CD4-positive, alpha-beta T cell treated with Interleukin-15 for 4 hours (primary cell): ENCODE data around the gene TAAR5.
"Not testable (repeated sequence)": the region's sequence is repeated elsewhere in the genome, so short reads cannot be mapped to it uniquely, and the experiment has no call there.

Experiments used
- DNase-seq: peaks from one replicate; pipeline ENCODE4 v3.0.0-alpha.2; 2020; ENCODE audit warnings: low spot score

Gene TAAR5

DNA sequence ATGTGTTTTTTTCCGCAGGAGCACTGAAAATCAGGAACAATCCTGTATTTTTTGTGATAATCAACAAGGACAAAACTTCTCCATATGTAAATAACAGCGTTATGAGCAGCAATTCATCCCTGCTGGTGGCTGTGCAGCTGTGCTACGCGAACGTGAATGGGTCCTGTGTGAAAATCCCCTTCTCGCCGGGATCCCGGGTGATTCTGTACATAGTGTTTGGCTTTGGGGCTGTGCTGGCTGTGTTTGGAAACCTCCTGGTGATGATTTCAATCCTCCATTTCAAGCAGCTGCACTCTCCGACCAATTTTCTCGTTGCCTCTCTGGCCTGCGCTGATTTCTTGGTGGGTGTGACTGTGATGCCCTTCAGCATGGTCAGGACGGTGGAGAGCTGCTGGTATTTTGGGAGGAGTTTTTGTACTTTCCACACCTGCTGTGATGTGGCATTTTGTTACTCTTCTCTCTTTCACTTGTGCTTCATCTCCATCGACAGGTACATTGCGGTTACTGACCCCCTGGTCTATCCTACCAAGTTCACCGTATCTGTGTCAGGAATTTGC is 19.2 kb downstream of the TAAR5 start, which contains the start of gene TAAR6:
TAAR6 (plus strand) TSS at position 102 of the 557 bp plus-strand sequence; CDS start at position 102, 0 bp downstream.
- no peak for DNase-seq

GRCh38 chr6:132569170-132569569 is 20.4 kb downstream of the TAAR5 start:
- DNase-seq, result no peak

DNA sequence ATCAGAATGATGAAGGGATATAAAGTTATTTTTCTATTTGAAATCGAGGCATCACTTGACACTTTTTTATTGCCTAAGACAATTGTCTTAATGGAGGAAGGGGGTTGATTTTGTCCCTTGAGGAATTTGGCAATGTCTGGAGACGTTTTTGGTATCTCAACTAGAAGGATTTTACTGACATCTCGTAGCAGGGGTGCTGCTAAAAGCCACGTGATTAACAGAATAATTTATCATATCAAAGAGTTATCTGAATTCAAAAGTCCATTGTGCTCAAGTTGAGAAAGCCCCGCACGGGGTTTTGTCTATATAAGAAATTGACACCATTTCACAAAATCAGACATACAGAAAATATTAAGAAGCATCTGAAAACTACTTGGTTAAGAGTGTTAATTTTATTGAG is 20.9 kb downstream of the TAAR5 start:
- DNase-seq, result no peak

GRCh38 chr6:132567566-132567965 is 22.0 kb downstream of the TAAR5 start:
- no peak for DNase-seq

DNA sequence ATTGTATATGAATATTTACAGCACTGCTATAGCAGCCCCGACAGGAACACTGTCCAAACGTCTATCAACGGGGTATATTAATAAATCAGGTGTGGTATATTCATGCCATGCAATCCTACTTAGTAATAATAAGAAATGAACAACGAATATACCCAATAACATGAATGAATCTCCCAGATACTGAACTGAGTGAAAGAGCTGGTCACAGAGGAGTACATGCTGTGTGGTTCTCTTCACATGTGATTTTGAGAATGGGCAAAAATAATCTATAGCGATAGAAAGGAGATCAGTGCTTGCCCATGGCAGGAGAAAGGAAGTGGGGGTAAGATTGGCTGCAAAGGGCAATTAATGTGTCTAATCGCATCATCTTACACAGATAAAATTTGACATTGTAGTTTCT is 23.1 kb downstream of the TAAR5 start:
- no peak for DNase-seq

GRCh38 chr6:132560087-132560486 is 29.5 kb downstream of the TAAR5 start:
- not testable (repeated sequence) for DNase-seq

- DNase-seq, result no peak
Observed at GRCh38 chr6:132552372-132552771, 37.2 kb downstream of the TAAR5 start, which contains the start of gene TAAR8. TAAR8 (plus strand) TSS chr6:132552672; CDS start chr6:132552693, 21 bp downstream.

DNA sequence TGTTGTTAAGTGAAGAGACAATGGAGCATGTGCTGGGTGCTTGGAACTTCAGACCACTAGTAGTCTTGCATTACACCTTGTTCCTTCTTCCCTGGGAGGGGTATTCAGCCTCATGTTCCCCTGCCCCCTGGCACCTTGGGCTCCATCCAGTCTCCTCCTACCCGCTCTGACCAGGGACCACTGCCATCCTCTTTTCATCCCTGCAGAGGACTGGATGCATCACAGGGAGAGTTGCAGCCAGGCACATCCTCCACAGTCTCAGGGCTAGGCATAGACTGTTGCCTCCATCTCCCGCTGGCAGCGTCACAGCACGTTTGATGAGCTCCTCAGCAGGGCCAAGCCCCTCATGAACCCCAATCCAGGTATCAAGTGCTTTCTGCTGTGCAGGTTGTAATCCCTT is 38.3 kb downstream of the TAAR5 start:
- no peak for DNase-seq

DNA sequence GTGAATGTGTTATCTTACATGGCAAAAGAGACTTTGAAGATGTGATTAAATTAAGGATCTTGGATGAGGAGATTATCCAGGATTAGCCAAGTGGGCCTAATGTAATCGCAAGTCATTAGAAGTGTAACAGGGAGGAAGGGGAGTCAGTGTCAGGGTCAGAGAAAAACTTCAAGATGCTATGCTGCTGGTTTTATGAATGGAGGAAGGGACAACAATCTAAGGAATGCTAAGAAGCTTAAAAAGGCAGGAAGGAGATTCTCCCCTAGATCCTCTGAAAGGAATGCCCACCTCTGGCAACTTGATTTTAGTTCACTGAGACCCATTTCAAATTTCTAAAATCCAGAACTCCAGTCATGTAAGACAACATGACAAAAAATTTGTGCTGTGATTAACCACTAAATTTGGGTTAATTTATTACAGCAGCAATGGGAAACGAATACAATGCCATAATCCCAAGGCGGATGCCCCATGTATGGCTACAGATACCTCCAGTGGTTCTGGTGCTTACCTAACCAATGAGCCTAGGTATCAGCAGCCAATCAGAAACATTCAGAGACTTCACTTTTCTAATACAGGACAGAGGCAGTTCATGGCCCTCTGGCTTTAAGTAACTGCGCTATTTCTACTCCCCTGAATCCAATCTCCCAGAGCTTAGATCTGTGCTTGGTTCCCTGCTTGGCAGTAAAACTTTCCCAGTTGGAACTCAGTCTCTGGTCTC is 40.6 kb downstream of the TAAR5 start:
- no peak for DNase-seq

DNA sequence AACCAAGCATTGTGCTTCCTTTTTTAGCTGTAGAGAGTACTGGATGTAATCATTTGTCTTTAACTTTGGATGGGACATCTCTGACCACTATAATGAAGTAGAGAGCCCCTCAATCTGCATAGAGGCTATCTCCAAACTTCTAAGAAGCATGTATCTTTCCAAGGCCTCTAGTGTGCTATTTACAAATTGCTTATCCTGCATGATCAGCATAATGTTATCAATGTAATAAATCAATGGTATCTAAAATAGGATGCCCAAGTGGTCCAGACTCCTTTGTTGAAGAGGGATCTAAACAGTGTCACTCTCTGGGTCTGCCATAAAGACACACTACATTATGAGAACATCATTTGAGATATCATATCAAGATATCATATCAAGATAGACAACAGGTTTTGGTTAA is 44.7 kb downstream of the TAAR5 start:
- DNase-seq, result no peak
